GM19438 (cell line): ENCODE data around the gene IFIT3.
A peak's percentile ranks its signal among the peaks of the same experiment; 100 is the strongest.

Experiments
- ATAC-seq: cut with Tn5 transposase; IDR thresholded peaks from one replicate; pipeline ENCODE4 v1.9.1; 2021; ENCODE audit warnings: low read depth; ENCODE audit not compliant: unreplicated experiment

Gene IFIT3

DNA sequence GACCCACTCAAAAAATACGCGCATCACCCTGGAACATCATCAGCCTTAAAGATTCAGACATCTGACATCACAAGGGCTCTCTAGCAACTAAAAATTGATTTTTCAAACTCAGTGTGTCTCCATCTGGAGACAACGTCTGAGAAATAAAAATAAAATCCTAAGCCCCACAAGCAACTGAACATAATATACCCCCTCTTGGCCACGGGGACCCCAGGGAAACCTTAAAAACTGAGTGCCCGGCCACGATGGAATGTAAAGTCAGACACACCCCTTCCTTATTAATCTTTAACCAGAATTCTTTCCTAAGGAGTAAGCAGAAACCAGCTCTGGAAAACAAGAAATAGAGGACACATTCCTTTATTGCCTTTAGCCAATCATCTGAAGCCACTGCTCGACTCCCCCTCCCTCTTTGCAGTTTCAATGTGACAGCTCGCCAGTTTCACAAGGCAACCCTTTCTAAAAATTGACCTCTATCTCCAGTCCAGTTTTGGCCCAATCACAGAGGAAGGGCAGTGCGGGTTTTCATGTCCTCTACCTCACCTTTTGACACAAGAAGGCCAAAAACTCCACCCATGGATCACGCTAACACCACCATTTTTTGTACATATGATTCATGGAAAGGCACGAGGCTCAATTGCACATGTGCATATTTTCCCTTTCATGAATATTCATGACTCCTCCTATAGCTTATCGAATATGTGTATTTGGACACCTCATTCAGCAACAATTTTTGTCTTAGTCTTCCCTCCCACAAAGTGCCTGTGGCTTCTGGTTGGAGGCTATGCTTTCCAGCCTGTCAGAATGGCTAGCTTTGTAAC is 24.2 kb downstream of the IFIT3 start:
- peak; percentile 46 for ATAC-seq

DNA sequence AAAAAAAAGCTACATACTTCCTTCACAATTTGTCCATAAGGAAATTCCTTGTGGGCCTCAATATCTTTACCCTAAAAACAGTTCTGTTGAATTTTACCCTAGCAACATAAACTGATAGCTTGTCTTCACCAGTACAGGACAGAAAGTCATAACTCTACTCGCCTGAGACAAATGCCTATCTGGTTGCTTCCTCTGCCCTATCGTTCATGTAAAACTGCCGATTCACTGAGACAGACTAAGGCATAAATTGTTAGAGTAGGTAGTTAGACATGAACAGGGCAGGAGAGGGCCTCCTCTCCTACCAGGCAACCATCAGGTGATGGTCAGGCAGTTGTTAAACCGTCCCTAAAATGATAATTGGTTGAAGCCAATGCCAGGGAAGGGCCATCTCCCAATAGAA is 25.0 kb downstream of the IFIT3 start:
- no peak for ATAC-seq

DNA sequence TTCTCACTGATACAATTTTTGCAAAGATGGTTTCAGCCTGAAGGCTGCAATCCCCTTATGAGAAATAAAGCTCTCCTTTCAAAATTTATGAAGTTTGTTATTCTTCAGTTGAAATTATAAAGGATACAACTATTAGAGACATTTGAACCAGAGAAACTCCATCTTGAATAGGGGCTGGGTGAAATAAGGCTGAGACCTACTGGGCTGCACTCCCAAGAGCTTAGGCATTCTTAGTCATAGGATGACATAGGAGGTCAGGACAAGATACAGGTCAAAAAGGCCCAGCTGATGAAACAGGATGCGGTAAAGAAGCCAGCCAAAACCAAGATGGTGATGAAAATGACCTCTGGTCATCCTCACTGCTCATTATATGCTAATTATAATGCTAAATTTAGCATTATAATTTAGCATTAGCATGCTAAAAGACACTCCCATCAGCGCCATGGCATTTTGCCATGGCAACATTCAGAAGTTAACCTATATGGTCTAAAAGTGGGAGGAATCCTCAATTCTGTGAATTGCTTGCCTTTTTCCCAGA is 27.7 kb downstream of the IFIT3 start:
- ATAC-seq = no peak

DNA sequence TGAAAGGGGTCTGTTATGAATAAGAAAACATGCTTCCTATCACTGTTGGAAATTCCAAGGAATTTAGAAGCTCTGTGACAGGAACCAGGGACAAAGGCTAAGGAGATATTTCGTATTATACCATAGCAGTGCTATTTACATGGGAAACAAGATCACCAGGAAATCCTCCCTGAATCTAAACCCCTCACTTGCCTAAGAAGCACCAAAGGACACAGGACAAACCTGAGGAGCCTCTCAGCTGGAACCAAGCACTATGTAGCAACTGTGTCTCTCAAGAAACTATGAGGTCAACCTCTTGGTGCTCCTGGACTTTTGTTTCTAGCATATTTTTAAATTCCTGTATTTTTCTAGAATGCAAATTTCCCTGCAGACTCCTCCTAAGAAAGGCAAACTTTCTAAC is 29.3 kb downstream of the IFIT3 start:
- ATAC-seq = no peak

DNA sequence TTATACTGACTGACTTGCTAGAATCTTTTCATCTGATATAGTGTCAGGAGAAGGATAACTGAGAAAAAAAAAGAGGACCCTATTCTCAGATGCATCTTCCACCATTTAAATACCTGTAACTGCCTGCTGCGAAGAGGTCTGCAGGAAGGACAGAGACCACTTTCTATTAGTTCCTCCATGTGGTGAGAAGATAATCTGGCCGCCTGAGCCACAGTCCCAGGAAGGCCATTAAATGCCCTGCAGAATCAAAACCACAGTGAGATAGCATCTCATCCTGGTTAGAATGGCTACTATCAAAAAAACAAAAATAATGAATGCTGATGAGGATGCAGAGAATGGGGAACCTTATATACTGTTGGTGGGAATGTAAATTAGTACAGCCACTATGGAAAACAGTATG is 30.2 kb downstream of the IFIT3 start:
- ATAC-seq = no peak

DNA sequence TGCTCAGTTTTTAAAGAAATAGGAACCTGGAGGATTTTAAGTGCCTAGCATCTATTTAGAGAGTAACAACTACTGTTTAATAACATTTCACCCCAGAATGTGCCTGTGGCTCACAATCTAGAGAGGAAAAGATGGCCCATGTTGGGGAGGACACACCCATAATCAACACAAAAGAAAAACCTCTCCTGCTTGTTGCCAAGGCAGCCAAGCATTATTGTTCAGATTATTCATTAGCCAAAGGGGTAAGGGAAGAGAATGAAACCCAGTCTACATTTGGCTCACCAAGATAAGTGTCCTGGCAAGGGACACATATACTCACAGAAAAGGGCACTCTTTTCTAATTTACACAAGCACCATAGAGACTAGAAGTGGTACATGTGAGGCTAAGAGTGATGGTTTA is 32.4 kb downstream of the IFIT3 start:
- no peak for ATAC-seq

DNA sequence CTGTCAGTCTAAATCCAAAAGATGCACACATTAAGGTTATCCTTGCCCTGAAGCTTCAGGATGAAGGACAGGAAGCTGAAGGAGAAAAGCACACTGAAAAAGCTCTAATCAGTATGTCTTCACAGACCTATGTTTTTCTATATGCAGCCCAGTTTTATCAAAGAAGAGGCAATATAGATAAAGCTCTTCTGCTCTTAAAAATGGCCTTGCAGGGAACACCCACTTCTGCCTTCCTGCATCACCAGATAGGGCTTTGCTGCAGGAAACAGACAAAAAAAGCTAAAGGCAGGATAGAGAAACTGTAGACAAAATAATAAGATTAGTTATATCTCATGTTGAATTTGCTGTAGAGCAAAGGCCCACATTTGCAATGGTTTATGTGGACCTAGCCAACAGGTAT is 35.1 kb downstream of the IFIT3 start:
- no peak for ATAC-seq

DNA sequence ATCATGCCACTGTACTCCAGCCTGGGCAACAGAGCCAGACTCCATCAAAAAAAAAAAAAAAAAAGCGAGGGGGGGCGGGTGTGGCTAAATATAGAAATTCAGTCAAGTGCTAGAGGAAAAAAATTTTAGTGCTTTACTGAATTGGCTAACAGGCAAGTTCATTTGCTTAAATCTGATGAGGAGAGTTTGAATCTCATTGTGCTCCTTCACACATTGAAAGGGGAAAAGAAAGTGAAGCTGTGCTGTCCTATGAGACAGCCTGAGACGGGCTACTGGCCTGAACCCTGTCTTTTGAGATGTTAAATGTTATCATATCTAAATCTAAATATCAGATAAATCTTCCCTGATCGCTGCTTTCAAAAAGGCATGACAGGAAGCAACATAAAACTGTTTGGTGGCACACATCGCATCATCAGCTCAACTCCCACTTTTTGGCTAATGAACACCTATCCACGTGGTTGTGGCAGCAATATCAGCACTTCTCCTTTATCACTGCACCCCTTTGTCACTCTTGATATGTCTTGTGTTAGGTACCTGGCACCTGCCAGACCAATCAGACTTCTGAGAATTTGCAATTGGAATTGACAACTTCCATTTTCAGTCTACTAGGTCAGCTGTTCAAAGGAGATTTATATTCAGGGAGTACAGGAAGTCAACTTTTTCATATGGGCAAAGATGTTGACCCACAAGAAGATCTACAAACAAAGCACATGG is 36.1 kb downstream of the IFIT3 start:
- no peak for ATAC-seq

DNA sequence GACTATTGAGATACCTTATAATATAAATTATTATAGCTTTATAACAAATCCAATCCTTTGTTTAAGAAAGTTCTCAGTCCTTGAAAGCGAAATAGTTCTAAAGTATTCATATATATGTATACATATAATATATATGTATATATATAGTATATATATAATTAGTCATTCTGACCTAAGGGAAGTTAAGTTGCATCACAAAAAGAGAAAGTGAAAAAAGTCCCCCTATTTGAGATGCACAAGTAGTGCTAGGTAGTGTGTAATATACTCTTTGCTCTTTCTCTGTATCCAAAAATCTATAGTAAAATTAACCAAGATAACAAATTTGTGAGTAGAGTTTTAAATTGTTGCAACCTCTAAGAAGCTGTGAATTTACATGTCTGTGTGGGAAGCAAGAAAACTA is 36.7 kb downstream of the IFIT3 start:
- ATAC-seq = no peak

DNA sequence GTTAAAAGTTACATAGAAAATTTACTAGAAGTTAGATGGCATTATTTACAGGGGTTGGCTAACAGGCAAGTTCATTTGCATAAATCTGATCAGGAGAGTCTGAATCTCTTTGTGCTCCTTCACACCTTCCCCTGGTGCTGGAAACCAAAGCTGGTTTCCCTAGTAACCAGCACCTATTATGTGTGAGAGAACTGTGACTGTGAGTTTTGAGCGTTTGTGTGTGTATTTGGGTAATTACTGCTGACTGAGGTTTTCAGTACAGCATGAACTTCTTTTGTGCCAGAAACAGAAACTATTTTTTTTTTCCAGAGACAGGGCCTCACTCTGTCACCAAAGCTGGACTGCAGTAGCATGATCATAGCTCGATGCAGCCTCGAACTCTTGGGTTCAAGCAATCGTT is 39.7 kb downstream of the IFIT3 start:
- ATAC-seq = peak; percentile 61

DNA sequence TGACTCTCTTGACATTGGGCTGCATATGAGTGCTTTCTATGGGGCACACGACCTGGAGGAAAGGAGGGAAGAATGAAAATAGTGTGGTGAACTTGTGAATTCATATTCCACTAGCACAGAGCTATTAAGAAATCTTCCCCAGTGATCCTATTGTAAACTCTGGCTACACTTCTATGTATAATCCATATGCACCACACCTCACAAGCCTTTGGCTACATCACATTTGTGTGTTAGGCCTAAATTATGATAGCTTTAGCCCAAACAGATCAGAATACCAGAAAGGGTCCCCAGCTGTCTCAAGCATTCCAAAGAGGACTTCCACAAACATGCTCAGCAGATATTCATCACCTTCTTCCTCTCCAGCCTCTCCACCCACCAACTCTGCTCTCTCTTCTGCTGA is 40.3 kb downstream of the IFIT3 start:
- ATAC-seq = no peak

DNA sequence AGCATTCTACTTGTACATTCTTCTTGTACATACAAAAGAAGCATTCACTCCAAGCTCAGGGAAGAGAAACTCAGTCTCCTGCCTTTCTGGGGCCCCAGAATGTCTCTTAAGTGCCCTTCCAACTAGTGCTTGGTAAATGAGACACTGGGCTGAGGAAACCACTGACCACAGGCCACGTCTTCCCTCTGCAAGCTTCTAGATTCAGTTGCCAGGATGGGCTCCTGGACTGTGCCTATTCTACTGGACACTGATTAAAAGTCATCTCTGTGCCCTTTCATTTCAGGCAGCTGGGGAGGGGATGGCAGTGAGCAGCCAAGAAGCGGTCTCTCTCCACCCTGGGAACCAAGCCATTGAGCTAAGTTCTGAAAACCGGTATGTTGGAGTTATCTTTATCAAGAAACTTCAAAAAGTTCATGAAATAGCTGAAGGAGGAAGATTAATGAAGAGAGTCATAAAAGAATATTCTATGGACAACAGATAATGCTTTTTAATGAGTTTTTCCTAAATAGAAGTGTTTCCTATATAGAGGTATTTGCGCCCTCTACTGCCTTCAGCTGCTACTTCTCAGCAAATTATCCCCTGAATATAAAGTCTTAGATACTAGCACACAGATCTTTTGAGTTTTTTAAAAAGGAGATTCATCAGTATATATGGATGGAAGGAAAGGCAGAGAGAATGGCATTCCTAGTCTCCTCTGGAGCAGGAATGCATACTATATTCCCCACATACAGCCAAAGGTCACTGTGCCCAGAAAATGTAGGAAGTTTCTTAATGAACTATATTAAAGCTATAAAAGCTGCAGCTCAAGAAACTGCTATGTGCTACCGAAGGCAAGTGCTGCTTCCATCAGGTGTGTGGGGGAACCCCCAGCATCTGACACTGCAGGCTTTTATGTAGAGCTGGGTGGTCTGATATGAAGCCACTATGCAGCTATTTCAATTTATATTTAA is 41.6 kb downstream of the IFIT3 start:
- no peak for ATAC-seq

DNA sequence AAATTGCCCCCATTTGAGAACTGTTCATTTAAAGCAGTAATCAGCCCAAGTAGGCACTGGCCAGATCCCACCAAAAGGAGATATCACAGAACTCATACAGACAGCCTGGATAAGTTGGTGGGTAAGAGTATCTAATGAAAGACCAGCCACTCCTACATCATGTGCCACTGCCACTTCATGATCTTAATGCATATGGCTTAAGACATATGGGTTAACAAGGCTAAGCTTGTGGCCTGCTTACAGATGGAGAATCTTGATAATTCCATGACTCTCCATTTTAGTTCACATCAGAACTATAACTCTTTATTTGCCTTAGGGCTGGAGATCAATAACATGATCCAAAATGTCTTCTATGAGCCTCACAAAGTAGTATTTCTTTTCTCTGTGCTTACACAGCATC is 43.3 kb downstream of the IFIT3 start:
- no peak for ATAC-seq

DNA sequence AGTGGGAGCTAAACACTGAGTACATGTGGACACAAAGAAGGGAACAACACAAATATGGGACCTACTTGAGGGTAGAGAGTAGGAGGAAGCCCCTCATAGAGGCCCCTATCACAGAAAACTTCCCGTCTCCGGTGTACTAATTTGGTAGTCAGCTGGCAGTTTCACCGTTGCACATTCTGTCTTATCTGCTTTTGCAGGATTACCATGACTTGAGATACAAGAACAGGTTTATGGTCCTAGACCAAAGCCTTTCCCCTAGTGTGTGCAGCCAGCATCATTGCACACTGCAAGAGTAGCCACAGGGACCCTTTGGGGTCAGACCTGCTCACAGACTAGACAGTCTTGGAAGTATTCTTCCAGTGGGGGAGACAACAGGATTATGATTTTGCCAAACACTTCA is 44.2 kb downstream of the IFIT3 start:
- no peak for ATAC-seq

DNA sequence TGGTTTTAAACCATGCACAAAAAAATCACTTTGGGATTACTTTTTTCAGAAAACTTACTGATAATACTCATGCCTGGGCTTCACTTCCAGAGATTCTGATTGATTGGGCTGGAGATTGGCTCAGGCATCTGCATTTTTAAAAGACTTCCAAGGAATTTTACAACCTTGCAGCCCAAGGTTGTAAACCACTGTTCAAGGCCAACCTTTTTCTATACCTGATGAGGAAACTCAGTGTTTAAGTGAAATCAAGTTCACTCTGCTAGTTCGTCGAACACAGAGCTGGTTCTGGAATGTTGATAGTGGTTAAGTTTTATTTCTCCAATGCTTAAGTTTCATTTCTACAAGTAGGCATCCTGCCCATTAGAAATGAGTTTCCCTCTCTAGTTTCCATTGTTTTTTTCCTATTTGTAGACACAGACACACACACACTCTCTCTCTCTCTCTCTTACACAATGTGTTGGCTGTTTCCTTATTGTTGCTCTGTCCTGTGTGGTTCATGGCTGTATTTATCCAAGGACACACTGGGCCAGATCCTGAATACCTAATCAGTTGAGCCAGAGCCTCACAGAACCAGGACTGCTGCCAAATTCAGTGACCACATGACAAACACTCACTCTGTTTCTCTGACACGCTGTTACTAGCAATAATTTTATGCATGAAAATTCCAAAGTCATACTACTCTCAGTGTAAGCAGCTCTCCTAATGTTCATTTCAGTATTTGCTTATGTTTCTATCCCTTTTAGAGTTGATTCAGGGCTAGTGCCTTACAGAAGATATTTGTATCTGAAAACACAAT is 46.3 kb downstream of the IFIT3 start:
- no peak for ATAC-seq

DNA sequence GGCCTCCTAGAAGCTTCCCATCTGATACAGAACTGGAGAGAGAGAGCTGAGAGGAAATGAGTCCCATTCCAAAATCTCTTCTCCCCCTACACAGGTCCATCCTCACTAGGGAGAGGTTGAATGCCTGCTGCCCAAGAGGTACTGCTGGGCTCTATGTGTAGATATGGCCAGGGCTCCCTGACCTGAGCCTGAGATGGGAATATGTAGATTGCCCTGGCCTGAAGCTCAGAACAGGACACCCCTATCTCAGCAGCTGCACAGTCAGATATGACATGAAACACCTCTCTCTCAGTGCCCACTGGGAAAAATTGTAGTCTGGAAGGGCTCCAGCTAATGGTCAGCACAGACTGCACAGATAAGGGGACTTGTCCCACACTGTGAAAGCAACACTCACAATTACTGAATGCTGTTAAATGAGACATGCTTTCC is 46.9 kb downstream of the IFIT3 start:
- ATAC-seq = no peak

DNA sequence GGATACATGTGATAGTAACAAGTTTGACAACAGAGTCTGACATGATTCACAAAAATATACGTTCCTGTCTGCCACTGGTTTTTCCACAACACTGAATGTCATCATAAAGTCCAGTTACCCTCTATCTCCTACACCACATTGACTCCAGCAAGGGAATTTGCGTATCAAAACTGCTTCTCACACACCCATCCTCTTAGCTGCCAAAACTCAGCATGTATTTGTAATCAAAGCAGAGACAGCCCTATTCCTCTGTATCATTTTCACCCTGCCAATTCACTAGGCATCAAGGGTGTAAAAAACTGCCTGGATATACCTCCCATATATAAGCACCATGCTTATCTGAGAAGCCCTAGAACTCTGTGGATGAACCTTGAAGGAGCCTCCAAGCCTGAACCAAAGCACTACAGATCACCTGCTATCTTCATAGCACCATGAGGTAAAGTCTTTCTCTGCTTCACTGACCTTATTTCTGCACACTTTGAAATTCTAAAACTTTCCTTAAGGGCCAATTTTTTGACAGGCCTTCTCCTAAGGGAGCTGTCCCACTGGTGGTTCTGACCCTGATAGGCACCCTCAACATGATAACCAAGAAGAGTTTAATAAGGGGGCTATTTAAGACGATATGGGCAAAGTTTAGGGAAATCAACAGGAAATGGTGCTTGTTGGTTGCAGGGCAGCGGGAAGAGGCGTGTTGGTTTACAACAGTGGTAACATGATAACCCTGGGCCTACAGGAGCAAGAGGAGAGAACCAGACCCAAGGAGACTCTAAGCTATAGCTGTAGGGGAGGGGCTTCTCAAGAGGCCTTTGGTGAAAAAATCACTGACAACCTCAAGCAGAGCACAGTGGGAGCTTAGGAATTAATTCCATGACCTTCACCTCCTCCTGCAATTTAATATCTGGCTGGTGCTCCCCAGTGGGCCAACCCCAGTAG is 50.2 kb downstream of the IFIT3 start, which contains the start of gene IFIT1B:
IFIT1B (plus strand) TSS at position 352 of the 933 bp plus-strand sequence; CDS start at position 432, 80 bp downstream.
- ATAC-seq = no peak

DNA sequence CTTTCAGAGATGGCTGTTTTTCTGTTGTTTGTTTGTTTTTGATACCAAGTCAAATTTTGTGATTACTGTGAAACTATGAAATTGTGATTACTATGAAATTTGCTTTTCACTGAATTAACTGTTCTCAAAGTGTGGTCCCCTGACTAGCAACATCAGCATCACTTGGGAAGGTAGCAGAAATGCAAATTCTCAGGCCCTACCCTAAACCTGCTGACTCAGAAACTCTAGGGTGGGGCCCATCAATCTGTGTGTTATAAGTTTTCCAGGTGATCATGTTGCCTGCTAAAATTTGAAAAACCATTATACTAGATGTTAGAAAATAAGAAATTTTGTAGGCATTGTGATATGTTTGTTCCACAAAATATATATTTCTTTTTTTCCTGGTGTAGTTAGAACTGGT is 51.3 kb downstream of the IFIT3 start:
- no peak for ATAC-seq

DNA sequence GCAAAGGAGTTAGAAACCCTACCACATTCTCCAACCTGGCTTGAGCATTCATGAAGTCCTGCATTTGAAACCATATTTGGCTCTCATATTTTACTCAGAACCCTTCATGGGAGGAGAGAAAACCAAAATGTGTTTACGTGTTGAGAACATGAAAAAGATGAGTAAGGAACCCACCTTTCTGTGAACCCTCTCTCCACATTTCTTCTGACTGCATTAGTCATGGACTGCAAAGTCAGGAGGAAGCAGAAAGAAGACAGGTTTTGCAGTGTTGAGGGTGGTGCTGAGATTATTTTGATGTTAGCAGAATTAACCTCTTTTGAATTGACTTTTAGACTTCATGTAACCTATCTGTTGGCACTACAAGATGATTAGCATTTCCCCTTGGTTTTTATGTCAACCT is 55.0 kb downstream of the IFIT3 start:
- no peak for ATAC-seq
